Left renal cortex interstitium (tissue), 4 donors: ENCODE measurements around the gene LRCH3. TPM values are rescaled to one million over a fixed set of nuclear protein-coding genes. Genes with fewer than 3 reads are reported as not detected.
"Not testable (repeated sequence)": the region's sequence is repeated elsewhere in the genome, so short reads cannot be mapped to it uniquely, and the experiment has no call there.

Experiments used
- DNase-seq, 4 donors: peaks; one replicate each; pipeline ENCODE4 v3.0.0-alpha.2; 2013; ENCODE audit warnings: low read depth in 4 of 4, low spot score in 2 of 4, missing footprints in 1 of 4
- polyA plus RNA-seq, 4 donors: library from polyadenylated mRNA; unstranded; fragments of 120-200 nt; gene quantifications; one replicate each; pipeline ENCODE4 v1.2.1, GENCODE V29; 2013; ENCODE audit not compliant: insufficient read length in 4 of 4

The LRCH3 gene
- polyA plus RNA-seq, 4 donors, result 27.0 to 60.5 (median 42.1) TPM

GRCh38 chr3:197913641-197914380, 122.8 kb downstream of the LRCH3 start:
- no peak for DNase-seq

DNA sequence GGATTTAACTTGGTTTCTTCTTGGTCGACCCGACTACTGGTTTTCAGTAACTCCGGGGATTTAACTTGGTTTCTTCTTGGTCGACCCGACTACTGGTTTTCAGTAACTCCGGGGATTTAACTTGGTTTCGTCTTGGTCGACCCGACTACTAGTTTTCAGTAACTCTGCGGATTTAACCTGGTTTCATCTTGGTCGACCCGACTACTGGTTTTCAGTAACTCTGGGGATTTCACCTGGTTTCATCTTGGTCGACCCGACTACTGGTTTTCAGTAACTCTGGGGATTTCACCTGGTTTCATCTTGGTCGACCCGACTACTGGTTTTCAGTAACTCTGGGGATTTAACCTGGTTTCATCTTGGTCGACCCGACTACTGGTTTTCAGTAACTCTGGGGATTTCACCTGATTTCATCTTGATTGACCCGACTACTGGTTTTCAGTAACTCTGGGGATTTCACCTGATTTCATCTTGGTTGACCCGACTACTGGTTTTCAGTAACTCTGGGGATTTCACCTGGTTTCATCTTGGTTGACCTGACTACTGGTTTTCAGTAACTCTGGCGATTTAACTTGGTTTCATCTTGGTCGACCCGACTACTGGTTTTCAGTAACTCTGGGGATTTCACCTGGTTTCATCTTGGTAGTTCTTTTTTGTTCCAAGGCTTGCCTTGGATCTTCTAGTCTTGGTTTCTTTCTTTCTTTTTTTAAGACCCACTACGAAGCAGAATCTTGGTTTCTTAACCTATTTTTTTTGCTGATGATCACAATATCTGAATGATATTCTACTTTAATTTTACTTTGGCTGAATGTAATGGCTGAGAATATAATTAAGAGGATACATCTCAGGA, 130.6 kb downstream of the LRCH3 start:
- DNase-seq, result not testable (repeated sequence)

GRCh38 chr3:197926418-197926817, 135.4 kb downstream of the LRCH3 start:
- DNase-seq, result no peak

GRCh38 chr3:197927578-197927977, 136.5 kb downstream of the LRCH3 start:
- DNase-seq, result not testable (repeated sequence)

DNA sequence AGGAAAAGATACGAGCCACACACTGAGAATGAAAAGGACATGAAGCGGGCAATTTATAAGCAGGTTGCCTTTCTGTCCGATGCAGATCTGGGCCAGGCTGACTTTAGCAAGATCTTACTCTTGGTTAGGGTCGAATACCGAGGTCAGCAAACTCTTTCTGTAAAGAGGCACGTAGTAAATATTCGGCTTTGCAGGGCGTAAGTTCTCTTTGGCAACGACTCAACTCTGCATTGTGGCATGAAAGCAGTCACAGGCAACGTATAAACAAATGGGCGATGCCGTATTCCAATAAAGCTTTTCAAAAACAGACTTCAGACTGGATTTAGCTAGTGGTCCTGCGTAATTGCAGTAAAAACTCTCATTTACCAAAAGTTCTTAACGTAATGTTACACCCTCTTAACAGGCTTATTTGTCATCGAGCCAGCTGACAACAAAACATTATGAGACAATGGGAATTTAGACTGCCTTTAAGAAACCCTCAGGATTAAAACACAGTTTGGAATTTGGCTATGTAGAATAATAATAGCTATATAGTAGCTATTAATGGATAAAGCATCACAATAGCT, 145.8 kb downstream of the LRCH3 start:
- no peak for DNase-seq

Other genes starting within 250 kb of the LRCH3 start
- 10 to 100 TPM; 37.7 to 50.9 (median 45.9) TPM for gene BDH1, start 235.3 kb upstream of the LRCH3 start, polyA plus RNA-seq
- gene RUBCN, start 54.4 kb upstream of the LRCH3 start, polyA plus RNA-seq, result 10 to 100 TPM in 3 of 4 donors, 1 to 10 TPM in 1; 8.4 to 17.6 (median 14.0) TPM
- 100 to 1,000 TPM in 2 of 4 donors, 10 to 100 TPM in 2; 85.5 to 103 (median 99.3) TPM for gene FYTTD1, start 41.4 kb upstream of the LRCH3 start, polyA plus RNA-seq
- 1,000 to 10,000 TPM; 1,493 to 2,091 (median 1,721) TPM for gene RPL35A, start 158.9 kb downstream of the LRCH3 start, polyA plus RNA-seq
- 10 to 100 TPM in 2 of 4 donors, 1 to 10 TPM in 2; 6.4 to 14.5 (median 9.2) TPM for gene LMLN, start 169.0 kb downstream of the LRCH3 start, polyA plus RNA-seq